ENCODE data around the gene NPS. TPM values are rescaled to one million over a fixed set of nuclear protein-coding genes. Genes with fewer than 3 reads are reported as not detected.
A peak's percentile ranks its signal among the peaks of the same experiment; 100 is the strongest.

Gene NPS
- total and polyA plus RNA-seq, 12 donors = not detected

DNA sequence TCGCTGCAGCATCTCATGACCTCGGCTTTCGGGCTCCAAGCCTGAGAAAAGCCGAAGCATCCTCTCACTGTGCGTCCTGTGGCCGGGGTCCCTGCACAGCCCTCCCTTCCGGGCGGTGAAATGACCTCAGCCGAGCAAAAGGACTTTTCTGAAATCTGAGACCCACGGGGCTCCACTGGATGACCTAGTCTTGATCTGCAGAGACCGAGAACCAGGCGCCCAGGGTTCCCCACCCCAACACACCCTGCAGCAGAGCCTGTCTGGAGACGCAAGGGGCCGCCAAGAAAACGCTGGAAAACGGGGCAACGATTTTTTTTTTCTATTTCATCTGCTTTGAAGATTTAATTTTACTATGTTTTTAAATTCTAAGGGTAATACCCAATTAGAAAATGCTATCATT, 31.7 kb downstream of the NPS start:
- TF ChIP-seq, protein P1, sequence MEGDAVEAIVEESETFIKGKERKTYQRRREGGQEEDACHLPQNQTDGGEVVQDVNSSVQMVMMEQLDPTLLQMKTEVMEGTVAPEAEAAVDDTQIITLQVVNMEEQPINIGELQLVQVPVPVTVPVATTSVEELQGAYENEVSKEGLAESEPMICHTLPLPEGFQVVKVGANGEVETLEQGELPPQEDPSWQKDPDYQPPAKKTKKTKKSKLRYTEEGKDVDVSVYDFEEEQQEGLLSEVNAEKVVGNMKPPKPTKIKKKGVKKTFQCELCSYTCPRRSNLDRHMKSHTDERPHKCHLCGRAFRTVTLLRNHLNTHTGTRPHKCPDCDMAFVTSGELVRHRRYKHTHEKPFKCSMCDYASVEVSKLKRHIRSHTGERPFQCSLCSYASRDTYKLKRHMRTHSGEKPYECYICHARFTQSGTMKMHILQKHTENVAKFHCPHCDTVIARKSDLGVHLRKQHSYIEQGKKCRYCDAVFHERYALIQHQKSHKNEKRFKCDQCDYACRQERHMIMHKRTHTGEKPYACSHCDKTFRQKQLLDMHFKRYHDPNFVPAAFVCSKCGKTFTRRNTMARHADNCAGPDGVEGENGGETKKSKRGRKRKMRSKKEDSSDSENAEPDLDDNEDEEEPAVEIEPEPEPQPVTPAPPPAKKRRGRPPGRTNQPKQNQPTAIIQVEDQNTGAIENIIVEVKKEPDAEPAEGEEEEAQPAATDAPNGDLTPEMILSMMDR (IDR thresholded peaks at IDR 0.05) = no peak
- ATAC-seq = no peak
- H3K4me3 ChIP-seq = no peak overlapping the region
- H3K36me3 ChIP-seq = no peaks in the 10 kb centered on the region
- no peaks in the 10 kb centered on the region for H3K27me3 ChIP-seq
- H3K27ac ChIP-seq = no peak overlapping the region
- no peak for DNase-seq
- intact Hi-C loops (cut with DNase I) = loop anchor here in 1 of 10 donors (10.0 kb wide), 1 partner anchor 1596 kb away; no protein-coding TSS in a partner anchor
- peaks cover 0 to 3% (median 0%) of the 10 kb centered on the region in 11 donors for H3K9me3 ChIP-seq
- H3K4me1 ChIP-seq = peaks cover 0 to 50% (median 28%) of the 10 kb centered on the region in 9 donors
- 84 to 86% methylated on average over 17 of the region's 17 CpGs for WGBS, 2 donors

DNA sequence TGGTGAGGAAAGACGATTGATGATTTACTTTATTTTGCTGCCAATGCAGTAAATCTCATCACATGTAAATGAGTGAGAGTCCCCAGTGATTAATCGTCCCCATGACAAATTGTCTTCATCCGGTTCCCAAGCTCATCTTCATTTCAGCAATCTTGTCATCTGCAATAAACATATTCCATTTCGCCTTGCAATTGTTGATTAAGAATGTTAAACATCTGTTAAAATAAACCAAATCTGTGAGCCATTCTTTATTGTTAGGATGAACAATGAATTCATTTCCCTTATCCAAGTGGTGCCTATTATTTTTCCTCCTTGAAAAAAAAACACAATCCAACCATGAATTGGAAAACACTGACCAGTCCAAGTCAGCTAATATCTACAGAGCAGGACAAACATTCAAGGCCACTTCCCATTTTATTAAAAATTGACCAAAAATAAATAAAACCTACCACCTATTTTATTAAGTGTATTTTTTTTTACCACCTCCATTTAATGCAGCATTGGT, 36.5 kb downstream of the NPS start:
- ATAC-seq (peak in 5 of 8 donors; percentile 42 to 88 (median 70)), DNase-seq (no peak)
- intact Hi-C loops (cut with DNase I) = loop anchor here in 1 of 10 donors (10.0 kb wide), 1 partner anchor 1601 kb away; no protein-coding TSS in a partner anchor
- TF ChIP-seq, protein P1 (IDR thresholded peaks at IDR 0.05) = no peak
- 64% methylated on average over 4 of the region's 4 CpGs for WGBS, 2 donors
- Histone ChIP-seq H3K9me3 (peaks cover 0 to 11% (median 0%) of the 10 kb centered on the region in 11 donors), H3K27ac (peak overlapping the region in 9 of 10 donors; percentile 11 to 83 (median 67)), H3K4me3 (no peak overlapping the region), H3K4me1 (peaks cover 0 to 38% (median 0%) of the 10 kb centered on the region in 9 donors), H3K27me3 (peaks cover 0 to 9% (median 0%) of the 10 kb centered on the region in 7 donors), H3K36me3 (no peaks in the 10 kb centered on the region)

DNA sequence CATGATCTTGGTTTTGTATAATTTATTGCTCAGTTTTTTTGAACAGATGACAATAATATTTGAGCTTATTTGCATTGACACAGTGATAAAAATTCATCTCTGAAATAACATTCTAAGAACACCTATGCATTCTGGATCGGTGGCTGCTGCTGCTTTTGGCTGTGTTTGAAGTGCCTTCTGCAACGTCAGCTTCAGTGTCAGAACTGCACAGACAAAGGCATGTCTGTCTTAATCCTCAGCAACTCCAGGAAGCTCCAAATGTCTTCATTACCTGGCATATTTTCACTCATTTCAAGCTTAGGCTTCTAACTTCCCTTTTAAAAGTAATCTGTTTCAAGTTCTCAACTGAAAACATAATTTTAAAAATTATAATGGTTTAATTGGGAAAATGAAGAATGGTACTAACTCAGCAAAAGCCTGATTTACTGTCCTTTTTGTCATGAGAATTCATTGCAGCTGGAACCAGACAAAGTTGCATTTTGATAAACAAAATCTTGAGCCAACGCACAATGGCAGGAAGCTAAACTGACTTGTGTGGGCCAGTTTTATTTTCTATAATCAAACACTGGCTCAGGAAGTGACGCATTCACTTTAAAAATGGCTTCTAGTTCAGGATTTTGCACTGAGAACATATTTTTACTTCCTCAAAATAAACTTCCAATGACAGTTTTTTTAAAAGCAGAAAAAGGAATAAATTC, 38.7 kb downstream of the NPS start:
- TF ChIP-seq, protein P1 (IDR thresholded peaks at IDR 0.05) = no peak
- H3K27me3 ChIP-seq = peaks cover 0 to 9% (median 4%) of the 10 kb centered on the region in 7 donors
- H3K9me3 ChIP-seq = peaks cover 0 to 11% (median 0%) of the 10 kb centered on the region in 11 donors
- 40 to 47% methylated on average over 4 of the region's 4 CpGs for WGBS, 2 donors
- H3K4me3 ChIP-seq = no peak overlapping the region
- intact Hi-C loops (cut with DNase I) = loop anchor here in 1 of 10 donors (10.0 kb wide), 1 partner anchor 1603 kb away; no protein-coding TSS in a partner anchor
- H3K4me1 ChIP-seq = peaks cover 0 to 38% (median 0%) of the 10 kb centered on the region in 9 donors
- H3K27ac ChIP-seq = peak overlapping the region in 9 of 10 donors; percentile 18 to 83 (median 72)
- H3K36me3 ChIP-seq = no peaks in the 10 kb centered on the region
- ATAC-seq = peak in 3 of 8 donors; percentile 52 to 65 (median 56)
- peak in 1 of 2 donors; percentile 25 for DNase-seq

DNA sequence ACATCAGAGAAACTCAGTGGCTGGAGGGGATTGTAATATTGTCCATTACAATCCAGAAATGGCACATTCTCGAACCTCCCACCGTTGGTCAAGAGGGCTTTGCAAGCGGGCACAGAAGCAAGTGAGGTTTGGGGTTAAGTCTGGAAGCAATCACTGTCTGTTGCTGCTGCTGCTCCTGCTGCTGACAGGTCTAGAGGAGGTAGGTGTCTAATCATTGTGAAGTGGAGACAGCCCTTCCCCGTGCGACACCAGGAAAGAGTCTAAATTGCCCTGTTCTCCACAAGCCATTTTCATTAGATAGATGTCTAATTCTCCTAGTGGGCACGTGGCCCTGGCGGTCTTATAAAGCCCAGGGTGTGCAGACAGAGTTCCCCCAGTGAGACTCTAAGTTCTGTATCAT, 43.5 kb downstream of the NPS start:
- DNase-seq (no peak), ATAC-seq (no peak)
- Histone ChIP-seq H3K4me1 (peaks cover 0 to 10% (median 0%) of the 10 kb centered on the region in 9 donors), H3K36me3 (no peaks in the 10 kb centered on the region), H3K9me3 (no peaks in the 10 kb centered on the region), H3K4me3 (no peak overlapping the region), H3K27ac (no peak overlapping the region), H3K27me3 (peaks cover 0 to 9% (median 0%) of the 10 kb centered on the region in 7 donors)
- 38 to 52% methylated on average over 7 of the region's 7 CpGs for WGBS, 2 donors
- TF ChIP-seq, protein P1 (IDR thresholded peaks at IDR 0.05) = no peak
- intact Hi-C loops (cut with DNase I) = no loop called here
